Right lobe of liver (tissue), 4 donors: Measurements from ENCODE around the gene DDI2.

ENCODE experiments used
- CTCF ChIP-seq, 4 donors: fragments of 200-600 bp in 3 of 4; fragments of 450-650 bp in 1 of 4; IDR thresholded peaks; one replicate each; pipeline versions ENCODE4 v1.5.1 to v1.8.0; 2016 to 2022; ENCODE audit warnings: antibody characterized with exemption in 4 of 4, mild to moderate bottlenecking in 2 of 4
- POLR2A ChIP-seq: fragments of 450-650 bp; IDR thresholded peaks from one replicate; pipeline ENCODE4 v1.6.1; 2017; ENCODE audit warnings: antibody characterized with exemption, mild to moderate bottlenecking
- donor health status: DM: no; HTN: no; CAD: no.
- donor health status: DM: no; HTN: no; CAD: no.
- donor health status: DM: no; HTN: yes; CAD: no.

DNA sequence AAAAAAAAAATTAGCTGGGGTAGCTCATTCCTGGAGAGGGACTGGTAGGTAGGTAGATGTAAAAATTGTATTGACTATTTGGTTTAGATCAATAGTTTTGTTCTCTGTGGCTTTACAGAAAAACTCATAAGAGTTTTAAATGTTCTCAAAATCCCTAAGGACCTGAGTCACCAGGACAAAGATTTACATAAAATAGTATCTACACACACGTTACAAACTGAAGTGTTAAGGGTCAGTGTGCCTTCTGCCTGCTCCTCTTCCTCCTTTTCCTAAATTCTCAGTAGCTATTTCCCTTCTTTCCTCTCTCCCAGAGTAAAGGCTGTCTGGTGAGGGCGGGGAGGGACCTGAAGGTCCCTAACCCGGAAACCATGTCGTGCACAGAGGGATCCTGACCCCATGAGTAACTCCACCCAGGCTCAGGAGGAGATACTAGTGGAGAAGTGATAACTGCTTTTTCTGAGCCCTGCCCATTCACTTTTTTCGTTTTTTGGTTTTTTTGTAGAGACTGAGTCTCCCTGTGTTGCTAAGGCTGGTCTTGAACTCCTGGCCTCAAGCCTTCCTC is 74.9 kb downstream of the DDI2 start:
- TF ChIP-seq CTCF (IDR thresholded peaks at IDR 0.05) (no peak), POLR2A (no peak)
